ENCODE data around the gene PIK3C2B.

The PIK3C2B gene

GRCh38 chr1:204459706-204460105, 34.9 kb downstream of the PIK3C2B start:
- DNase-seq: no peak

GRCh38 chr1:204457666-204458065, 36.9 kb downstream of the PIK3C2B start:
- DNase-seq: no peak

- no peak for DNase-seq
Measured at GRCh38 chr1:204456826-204457442, 37.7 kb downstream of the PIK3C2B start.

- no peak for DNase-seq
Measured at GRCh38 chr1:204455831-204456145, 38.8 kb downstream of the PIK3C2B start.

DNA sequence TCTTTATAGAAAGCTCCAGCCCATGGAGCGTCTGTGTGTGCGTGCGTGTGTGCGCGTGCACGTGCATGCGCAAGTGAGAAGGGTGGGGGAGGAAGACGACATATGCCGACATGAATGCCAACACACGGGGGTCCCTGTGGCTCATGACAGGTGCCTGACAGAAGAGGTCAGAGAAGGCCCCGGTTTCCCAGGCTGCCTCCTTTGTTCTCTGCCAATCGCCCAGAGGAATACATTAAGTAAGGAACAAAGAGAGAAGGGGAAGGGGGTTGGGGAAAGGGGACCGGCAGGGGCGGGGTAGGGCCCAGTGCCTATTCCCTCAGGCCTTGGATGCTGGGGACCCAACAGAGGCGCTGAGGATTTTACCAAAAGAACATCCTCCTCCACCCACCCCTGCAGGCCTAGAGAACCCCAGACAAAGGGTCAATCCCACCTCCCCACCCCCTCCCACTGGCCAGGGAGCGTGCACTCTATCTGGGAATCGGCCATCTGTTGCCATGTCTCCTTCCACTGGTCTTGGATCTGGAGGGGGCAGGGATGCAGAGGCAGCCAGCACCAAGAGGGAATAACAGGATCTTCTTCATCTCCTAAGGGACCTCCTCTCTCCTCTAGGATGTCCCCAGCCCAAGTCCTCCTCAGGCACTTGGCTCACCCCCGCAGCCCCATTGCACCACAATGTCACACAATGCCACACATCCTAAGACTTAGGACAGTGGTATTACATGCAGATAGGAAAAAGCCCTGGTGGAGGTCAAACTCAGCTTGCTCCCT, 39.4 kb downstream of the PIK3C2B start:
- no peak for DNase-seq

- DNase-seq: no peak
Measured at GRCh38 chr1:204454476-204454875, 40.1 kb downstream of the PIK3C2B start.

DNA sequence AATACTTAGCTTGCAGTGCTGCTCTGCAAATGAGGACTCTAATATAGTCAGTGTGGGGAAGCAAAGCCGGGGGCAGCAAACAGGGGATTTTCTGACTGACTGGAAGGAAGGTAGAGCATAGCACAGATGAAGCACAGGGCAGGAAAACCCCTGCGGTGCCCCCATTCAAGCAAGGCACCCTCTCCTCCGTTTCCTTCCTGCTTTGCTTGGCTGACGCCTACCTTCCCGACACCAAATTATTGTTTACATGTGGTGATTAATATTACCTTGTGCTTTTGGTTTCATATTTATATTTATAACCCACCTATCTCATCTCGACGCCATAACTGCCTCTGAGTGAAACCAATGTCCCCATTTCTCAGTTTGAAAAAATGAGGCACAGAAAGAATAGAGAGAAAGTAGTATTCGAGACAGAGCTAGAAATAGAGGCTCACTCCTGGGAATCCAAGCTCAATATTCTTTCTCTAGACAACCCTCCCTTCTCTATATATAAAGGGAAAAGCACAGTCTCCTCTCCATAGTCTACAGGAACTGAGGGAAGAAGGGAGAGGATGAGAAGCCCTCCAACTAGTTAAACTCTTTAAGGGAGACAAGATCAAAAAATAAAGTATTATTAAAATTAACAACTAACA, 41.3 kb downstream of the PIK3C2B start:
- peak; percentile 60 for DNase-seq

DNA sequence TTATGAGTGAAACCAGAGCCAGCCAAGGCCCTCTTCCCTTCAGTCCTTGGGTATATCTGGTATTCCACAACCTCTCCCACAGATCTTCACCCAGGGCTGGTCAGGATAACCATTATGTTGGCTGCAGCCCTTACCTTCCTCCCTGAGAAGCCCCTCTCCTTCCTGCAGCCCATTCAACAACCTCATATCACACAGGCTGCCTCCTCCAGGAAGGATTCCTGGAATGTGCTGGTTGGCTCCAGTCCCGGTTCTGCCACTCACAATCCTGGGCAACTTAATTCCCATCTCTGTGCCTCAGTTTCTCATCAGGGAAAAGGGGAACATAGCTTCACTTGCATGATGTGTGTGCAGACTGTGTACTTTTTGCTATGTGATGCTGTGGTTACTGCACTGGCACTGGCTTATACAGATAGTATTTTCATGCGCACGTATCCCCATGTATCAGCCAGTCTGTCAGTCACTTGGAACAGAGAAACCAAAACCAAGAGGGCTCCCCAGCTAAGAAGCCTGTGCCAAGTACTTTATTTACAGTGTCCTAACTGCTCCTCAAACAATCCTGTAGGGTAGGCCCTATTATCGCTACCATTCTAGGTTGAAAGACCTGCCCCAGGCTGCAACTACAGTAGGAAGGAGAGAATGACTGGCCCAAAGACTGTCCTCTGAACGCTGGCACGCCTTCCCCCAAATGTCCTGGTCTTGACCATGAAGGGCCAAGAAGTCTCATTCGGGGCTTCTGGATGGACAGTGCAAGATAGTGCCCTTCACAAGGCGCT, 43.1 kb downstream of the PIK3C2B start:
- no peak for DNase-seq

- DNase-seq: no peak
Measured at GRCh38 chr1:204450461-204451257, 43.9 kb downstream of the PIK3C2B start.

- DNase-seq: no peak
Measured at GRCh38 chr1:204449678-204450280, 44.8 kb downstream of the PIK3C2B start.

DNA sequence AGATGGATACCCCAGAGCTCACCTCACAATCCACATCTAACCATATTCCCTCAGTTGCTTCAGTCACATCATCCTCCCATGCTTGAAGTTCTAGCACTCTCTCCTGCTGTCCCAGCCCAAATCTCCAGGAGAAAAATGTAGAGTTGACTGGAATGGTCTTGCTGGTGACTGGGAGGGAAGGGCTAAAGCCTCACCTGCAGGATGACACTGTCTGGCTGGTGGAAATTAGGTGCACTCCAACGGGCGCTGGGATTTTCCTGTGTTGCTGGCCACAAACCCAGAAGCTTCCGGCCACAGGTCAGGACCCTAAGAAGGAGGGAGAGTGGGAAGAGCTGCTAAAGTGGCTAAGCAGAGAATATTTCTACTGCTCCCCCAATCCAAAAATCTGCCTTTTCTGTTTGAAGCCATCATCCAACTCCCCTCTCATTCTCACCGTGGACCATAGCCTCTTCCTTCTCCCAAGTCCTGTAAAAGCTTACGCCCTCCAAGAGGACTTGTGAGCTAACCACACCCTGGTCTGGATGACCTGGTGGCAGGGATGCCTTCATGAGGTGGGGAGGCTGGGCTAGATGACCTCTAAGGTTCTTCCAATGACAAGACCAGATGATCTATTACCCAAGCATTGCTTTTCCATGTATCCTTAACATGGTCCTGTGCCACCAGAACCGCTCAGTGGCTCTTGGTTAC, 45.5 kb downstream of the PIK3C2B start:
- DNase-seq: no peak

GRCh38 chr1:204448344-204448964, 46.2 kb downstream of the PIK3C2B start:
- DNase-seq: no peak

DNA sequence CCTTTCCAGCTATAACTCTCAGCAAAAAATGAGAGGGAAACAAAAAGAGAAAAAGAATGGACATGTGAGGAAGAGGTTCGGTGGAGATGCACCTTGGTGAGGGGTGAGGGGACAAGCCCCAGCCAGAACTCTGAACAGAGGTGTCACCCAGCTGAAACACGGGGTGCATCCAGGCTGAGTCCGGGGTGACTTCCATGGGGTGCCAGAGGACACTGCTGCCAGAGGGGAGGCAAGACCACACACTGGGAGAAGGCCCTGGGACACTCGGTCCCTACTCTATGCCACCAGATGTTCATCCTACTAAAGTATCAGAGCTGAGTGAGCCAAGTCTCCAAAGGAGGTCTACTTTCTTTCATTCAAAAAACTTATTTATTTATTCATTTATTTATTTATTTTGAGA, 46.9 kb downstream of the PIK3C2B start:
- DNase-seq: no peak

DNA sequence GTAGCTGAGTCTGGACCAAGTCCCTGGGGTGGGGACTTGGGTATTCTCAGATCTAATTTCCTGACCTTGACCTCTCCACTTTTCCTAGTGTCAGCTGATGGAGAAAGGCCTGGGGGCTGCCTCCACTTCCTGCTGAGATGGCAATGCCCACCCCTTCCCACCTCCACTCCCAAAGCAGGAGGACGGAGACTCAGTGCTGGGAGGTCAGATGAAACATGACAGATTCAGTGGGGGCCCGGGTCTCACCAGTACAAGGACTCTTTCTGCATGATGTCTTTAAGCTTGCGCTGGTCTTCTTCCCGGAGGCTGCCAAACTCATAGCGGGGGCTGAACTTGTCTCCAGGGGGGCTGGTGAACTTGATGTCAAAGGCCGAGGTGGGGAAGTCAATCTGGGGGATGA, 47.4 kb downstream of the PIK3C2B start:
- no peak for DNase-seq

DNA sequence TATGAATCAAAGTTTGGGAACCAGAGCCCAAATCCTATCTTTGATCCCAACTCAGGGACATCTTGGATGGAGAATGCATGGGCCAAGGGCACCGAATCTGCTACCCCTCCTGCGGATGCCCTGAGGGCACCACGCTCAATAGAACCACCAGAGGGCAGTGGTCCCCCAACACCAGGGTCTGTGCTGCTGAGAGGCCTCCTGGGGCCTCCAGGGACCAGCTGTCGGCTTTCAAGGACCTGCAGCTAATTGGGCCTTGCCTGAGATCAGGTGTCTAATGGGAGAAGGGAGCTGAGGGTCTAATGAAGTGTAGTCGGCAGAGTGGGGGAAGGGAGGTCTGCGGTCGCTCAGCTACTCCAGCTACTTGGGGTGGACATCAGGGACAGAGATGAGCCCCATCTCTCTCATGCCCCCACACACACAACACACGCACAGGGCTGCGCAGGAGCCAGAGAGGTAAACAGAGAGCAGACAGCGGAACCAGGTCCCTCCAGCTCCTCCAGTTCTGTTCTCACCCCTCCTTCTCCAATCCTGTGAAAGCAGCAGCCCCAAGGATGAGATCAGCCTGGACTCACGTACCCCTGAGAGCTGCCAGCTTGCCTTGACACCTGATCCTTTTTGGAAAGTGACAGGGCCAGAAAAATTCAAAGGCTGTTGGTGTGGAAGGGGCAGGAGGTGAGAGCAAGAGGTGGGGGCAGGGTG, 48.0 kb downstream of the PIK3C2B start:
- peak; percentile 72 for DNase-seq

DNA sequence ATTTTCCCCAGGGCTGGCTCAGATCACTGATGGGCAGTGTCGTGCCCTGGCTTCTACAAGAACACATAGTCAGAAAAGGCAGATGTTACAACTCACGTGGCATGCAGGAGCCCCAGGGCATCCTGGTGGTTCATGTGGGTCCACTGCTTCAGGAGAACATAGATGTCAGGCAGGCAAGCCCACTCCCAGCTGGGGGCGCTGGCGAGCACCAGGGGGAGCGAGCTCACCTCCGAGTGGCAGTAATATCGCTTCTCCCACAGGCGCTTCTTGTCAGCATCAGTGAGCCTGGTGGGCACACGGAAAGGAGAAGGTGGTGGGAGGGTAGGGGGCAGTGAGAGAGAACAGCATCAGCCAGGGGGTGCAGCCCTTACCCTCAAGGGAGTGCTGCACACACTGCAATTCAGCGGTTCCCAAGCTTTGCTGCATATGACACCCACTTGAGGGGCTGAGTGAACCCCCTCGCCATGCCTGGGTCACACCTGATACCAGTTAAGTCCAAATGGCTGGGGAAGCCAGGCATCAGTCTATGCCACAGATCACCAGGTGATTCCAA, 48.7 kb downstream of the PIK3C2B start:
- peak; percentile 44 for DNase-seq
